ENCODE results near the gene SLMAP. TPM values are rescaled to one million over a fixed set of nuclear protein-coding genes. Genes with fewer than 3 reads are reported as not detected.

The SLMAP gene
- total and polyA plus RNA-seq, 7 donors: 28.2 to 745 (median 300) TPM

DNA sequence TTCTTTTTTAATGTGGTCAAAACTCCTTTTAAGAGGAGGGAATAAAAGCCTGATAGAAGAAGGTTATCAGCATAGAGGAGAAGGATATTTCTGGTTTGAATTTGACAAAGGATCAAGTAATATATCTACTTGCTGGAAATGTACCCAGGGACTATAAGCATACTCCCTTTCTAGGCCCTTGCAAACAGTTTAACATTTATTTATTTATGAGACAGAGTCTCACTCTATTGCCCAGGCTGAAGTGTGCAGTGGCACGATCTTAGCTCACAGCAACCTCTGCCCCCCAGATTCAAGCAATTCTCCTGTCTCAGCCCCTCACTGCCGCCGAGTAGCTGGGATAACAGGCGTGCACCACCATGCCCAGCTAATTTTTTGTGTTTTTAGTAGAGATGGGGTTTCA is 71.6 kb downstream of the SLMAP start:
- Histone ChIP-seq H3K27ac (no peak overlapping the region), H3K4me3 (no peak overlapping the region), H3K27me3 (no peaks in the 10 kb centered on the region), H3K9me3 (no peaks in the 10 kb centered on the region), H3K36me3 (peaks cover 0 to 7% (median 0%) of the 10 kb centered on the region in 4 donors), H3K4me1 (peaks cover 0 to 35% (median 17%) of the 10 kb centered on the region in 4 donors)
- DNase-seq: no peak
- intact Hi-C loops (cut with DNase I): loop anchor here (5.0 kb wide), 1 partner anchor 65 kb away; no protein-coding TSS in a partner anchor
- TF ChIP-seq, protein P1, sequence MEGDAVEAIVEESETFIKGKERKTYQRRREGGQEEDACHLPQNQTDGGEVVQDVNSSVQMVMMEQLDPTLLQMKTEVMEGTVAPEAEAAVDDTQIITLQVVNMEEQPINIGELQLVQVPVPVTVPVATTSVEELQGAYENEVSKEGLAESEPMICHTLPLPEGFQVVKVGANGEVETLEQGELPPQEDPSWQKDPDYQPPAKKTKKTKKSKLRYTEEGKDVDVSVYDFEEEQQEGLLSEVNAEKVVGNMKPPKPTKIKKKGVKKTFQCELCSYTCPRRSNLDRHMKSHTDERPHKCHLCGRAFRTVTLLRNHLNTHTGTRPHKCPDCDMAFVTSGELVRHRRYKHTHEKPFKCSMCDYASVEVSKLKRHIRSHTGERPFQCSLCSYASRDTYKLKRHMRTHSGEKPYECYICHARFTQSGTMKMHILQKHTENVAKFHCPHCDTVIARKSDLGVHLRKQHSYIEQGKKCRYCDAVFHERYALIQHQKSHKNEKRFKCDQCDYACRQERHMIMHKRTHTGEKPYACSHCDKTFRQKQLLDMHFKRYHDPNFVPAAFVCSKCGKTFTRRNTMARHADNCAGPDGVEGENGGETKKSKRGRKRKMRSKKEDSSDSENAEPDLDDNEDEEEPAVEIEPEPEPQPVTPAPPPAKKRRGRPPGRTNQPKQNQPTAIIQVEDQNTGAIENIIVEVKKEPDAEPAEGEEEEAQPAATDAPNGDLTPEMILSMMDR (IDR thresholded peaks at IDR 0.05): no peak
- TF ChIP-seq EP300 (IDR thresholded peaks at IDR 0.05) (no peak), POLR2AphosphoS5 (IDR thresholded peaks at IDR 0.05) (no peak), POLR2A (IDR thresholded peaks at IDR 0.05) (no peak)
- 66 to 89% methylated on average over 4 of the region's 4 CpGs for WGBS, 2 donors

DNA sequence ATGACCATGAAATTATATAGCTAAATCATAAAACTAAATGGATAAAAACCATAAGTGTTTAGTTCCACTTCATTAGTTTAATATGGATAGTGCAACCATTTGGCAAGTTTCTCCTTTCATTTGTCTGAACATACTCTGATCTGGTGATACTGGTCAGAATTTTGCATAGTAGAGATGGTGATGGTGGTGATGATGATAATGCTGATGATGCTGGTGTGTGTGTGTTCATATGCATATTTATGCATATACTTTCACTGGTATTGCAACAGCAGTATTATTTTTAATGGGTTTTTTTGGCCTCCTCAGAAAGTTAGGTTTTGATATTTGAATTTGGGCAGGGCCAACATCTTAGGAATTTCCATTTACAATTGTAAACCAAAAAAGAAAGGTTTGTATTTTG is 76.4 kb downstream of the SLMAP start:
- Histone ChIP-seq H3K4me1 (peaks cover 0 to 8% (median 2%) of the 10 kb centered on the region in 4 donors), H3K36me3 (peaks cover 0 to 7% (median 0%) of the 10 kb centered on the region in 4 donors), H3K27me3 (no peaks in the 10 kb centered on the region), H3K4me3 (no peak overlapping the region), H3K9me3 (no peaks in the 10 kb centered on the region), H3K27ac (no peak overlapping the region)
- no peak for DNase-seq
- TF ChIP-seq POLR2AphosphoS5 (IDR thresholded peaks at IDR 0.05) (no peak), EP300 (IDR thresholded peaks at IDR 0.05) (no peak), POLR2A (IDR thresholded peaks at IDR 0.05) (no peak)
- TF ChIP-seq, protein P1 (IDR thresholded peaks at IDR 0.05): no peak
- intact Hi-C loops (cut with DNase I): no loop called here

DNA sequence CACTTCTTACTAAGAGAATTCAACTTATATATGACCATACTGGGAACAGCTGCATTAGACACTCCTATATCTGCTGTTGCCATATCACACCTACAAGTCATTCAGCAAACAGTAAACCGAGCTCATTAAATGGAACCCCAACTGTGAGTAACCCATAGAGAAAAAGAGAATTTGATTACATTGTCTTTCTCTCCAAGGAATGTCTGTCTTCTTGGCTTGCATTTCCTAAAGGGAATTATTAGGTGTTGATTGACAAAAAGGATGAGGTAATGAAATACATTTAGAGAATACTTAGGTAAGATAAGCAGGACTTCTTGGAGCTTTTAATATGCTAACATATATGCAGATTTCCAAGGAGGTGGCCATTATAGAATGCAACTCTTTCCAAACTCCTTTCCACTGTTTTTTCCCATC is 76.8 kb downstream of the SLMAP start:
- no peak for TF ChIP-seq POLR2A (IDR thresholded peaks at IDR 0.05)
- no peak for TF ChIP-seq EP300 (IDR thresholded peaks at IDR 0.05)
- TF ChIP-seq, protein P1 (IDR thresholded peaks at IDR 0.05): no peak
- no peak for TF ChIP-seq POLR2AphosphoS5 (IDR thresholded peaks at IDR 0.05)
- peaks cover 0 to 7% (median 0%) of the 10 kb centered on the region in 4 donors for H3K36me3 ChIP-seq
- 87 to 95% methylated on average over 1 of the region's 1 CpG for WGBS, 2 donors
- DNase-seq: no peak
- no peak overlapping the region for H3K4me3 ChIP-seq
- no peak overlapping the region for H3K27ac ChIP-seq
- peaks cover 0 to 4% (median under 1%) of the 10 kb centered on the region in 4 donors for H3K4me1 ChIP-seq
- no peaks in the 10 kb centered on the region for H3K9me3 ChIP-seq
- no peaks in the 10 kb centered on the region for H3K27me3 ChIP-seq
- intact Hi-C loops (cut with DNase I): no loop called here

DNA sequence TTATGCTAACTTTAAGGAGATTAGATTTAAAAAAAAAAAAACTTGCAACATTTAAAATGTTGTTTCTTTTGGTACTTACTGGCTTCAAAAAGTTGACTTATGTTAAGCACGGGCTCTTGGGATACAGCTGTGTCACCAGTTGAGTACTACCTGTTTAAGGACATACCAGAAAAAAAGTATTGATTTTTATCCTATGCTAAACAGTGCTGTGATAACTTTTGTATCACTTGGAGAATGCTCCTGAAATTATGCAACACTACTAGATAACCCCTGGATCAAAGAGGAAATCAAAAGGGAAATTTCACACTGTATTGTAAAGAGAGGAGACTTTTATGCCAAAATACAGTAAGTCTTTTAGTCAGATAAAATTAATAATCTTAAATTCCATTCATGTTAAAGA is 77.7 kb downstream of the SLMAP start:
- H3K9me3 ChIP-seq: no peaks in the 10 kb centered on the region
- peaks cover 0 to 7% (median 0%) of the 10 kb centered on the region in 4 donors for H3K36me3 ChIP-seq
- H3K4me3 ChIP-seq: no peak overlapping the region
- no peak overlapping the region for H3K27ac ChIP-seq
- TF ChIP-seq POLR2A (IDR thresholded peaks at IDR 0.05) (no peak), POLR2AphosphoS5 (IDR thresholded peaks at IDR 0.05) (no peak), EP300 (IDR thresholded peaks at IDR 0.05) (no peak)
- TF ChIP-seq, protein P1 (IDR thresholded peaks at IDR 0.05): no peak
- intact Hi-C loops (cut with DNase I): no loop called here
- no peaks in the 10 kb centered on the region for H3K27me3 ChIP-seq
- no peak for DNase-seq
- H3K4me1 ChIP-seq: peaks cover 0 to 4% (median 0%) of the 10 kb centered on the region in 4 donors
- WGBS, 2 donors: 98 to 99% methylated on average over 1 of the region's 1 CpG

DNA sequence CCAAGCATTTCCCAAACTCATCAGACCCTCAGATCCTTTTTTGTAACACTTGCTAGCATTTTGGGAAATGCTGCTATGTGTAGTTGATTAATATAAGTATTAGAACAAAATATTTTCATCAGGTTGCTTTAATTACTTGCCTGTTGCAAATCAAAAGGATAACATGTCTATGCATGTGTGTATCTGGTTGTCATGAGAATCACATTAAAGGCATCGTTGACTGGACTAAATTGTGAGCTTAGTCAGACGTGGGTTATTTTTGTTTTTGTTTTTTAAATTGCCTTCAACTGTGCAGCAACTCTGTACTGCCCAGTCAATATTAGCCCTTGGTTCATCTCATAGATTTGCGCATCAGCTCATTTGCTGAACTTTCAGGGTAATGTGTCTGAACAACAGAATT is 81.6 kb downstream of the SLMAP start:
- DNase-seq: no peak
- Histone ChIP-seq H3K36me3 (no peaks in the 10 kb centered on the region), H3K9me3 (no peaks in the 10 kb centered on the region), H3K4me3 (no peak overlapping the region), H3K27ac (no peak overlapping the region), H3K4me1 (peaks cover 0 to 8% (median 2%) of the 10 kb centered on the region in 4 donors), H3K27me3 (no peaks in the 10 kb centered on the region)
- WGBS, 2 donors: 84 to 88% methylated on average over 3 of the region's 3 CpGs
- intact Hi-C loops (cut with DNase I): no loop called here
- TF ChIP-seq POLR2A (IDR thresholded peaks at IDR 0.05): no peak
- TF ChIP-seq EP300 (IDR thresholded peaks at IDR 0.05): no peak
- TF ChIP-seq, protein P1 (IDR thresholded peaks at IDR 0.05): no peak
- TF ChIP-seq POLR2AphosphoS5 (IDR thresholded peaks at IDR 0.05): no peak

All from sigmoid colon (tissue), 7 donors.